ENCODE measurements around the gene HIRA.

DNA sequence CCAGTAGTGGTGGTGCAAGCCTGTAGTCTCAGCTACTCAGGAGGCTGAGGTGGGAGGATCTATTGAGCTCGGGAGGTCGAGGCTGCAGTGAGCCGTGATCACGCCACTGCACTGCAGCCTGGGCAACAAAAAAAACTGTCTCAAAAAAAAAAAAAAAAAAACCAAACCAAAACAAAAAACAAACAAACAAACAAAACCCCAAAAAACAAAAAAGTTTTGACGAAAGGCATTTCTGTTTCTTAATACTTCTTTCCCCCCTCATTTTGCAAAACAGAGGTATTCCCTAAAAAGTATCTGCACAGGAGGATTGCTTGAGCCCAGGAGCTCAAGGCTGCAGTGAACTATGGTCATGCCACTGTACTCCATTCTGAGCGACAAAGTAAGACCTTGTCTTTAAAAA, 11.2 kb downstream of the HIRA start:
- TF ChIP-seq, protein P1, sequence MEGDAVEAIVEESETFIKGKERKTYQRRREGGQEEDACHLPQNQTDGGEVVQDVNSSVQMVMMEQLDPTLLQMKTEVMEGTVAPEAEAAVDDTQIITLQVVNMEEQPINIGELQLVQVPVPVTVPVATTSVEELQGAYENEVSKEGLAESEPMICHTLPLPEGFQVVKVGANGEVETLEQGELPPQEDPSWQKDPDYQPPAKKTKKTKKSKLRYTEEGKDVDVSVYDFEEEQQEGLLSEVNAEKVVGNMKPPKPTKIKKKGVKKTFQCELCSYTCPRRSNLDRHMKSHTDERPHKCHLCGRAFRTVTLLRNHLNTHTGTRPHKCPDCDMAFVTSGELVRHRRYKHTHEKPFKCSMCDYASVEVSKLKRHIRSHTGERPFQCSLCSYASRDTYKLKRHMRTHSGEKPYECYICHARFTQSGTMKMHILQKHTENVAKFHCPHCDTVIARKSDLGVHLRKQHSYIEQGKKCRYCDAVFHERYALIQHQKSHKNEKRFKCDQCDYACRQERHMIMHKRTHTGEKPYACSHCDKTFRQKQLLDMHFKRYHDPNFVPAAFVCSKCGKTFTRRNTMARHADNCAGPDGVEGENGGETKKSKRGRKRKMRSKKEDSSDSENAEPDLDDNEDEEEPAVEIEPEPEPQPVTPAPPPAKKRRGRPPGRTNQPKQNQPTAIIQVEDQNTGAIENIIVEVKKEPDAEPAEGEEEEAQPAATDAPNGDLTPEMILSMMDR (IDR thresholded peaks at IDR 0.05): no peak
- no peak for TF ChIP-seq POLR2AphosphoS5 (IDR thresholded peaks at IDR 0.05)

All from transverse colon (tissue), 4 donors.